OCI-LY3 (cell line): ENCODE data around the gene HYAL2.

Experiments
- H2AFZ ChIP-seq: fragments of 200-600, 300-600 bp; shearing (Covaris generic); 2 replicates; pipeline ENCODE4 v1.6.0; 2014; ENCODE audit warnings: antibody characterized with exemption, low read depth, low read length
- H3K27ac ChIP-seq: fragments of 200-600, 300-600 bp; sonication (generic); 2 replicates; pipeline ENCODE4 v1.5.1; 2014; ENCODE audit warnings: mild to moderate bottlenecking, low read length, moderate library complexity, mixed read lengths
- H3K27me3 ChIP-seq: fragments of 200-600, 300-600 bp; sonication (generic); 2 replicates; pipeline ENCODE4 v1.6.1; 2014; ENCODE audit warnings: low read depth, low read length, mixed read lengths
- H3K36me3 ChIP-seq: fragments of 200-600, 300-600 bp; sonication (generic); replicated peaks from 2 replicates; pipeline ENCODE3; 2014; ENCODE audit warnings: low read depth, low read length, mixed read lengths
- H3K4me1 ChIP-seq: fragments of 300-600, 200-600 bp; sonication (generic); 2 replicates; pipeline ENCODE4 v1.6.1; 2014; ENCODE audit warnings: low read length, mixed read lengths
- H3K4me2 ChIP-seq: fragments of 200-600, 300-600 bp; sonication (generic); 2 replicates; pipeline ENCODE4 v1.6.1; 2014; ENCODE audit warnings: low read length, mixed read lengths
- H3K4me3 ChIP-seq: fragments of 300-600, 200-600 bp; sonication (generic); 2 replicates; pipeline ENCODE4 v1.5.1; 2014; ENCODE audit warnings: antibody characterized with exemption, mild to moderate bottlenecking, low read length, moderate library complexity
- H3K79me2 ChIP-seq: fragments of 300-600, 200-600 bp; shearing (Covaris generic); 2 replicates; pipeline ENCODE4 v1.6.1; 2014; ENCODE audit warnings: mild to moderate bottlenecking, low read length, mixed read lengths
- H3K9ac ChIP-seq: fragments of 300-600, 200-600 bp; shearing (Covaris generic); 2 replicates; pipeline ENCODE4 v1.6.0; 2014; ENCODE audit warnings: mild to moderate bottlenecking, low read length, moderate library complexity
- H3K9me3 ChIP-seq: fragments of 200-600, 300-600 bp; shearing (Covaris generic); 2 replicates; pipeline ENCODE4 v1.6.1; 2014; ENCODE audit warnings: low read length, mixed read lengths; ENCODE audit not compliant: insufficient read depth
- H4K20me1 ChIP-seq: fragments of 200-600, 300-600 bp; sonication (generic); 2 replicates; pipeline ENCODE4 v1.6.1; 2016; ENCODE audit warnings: low read length, mixed read lengths; ENCODE audit not compliant: insufficient read depth
- EZH2phosphoT487 ChIP-seq: fragments of 200-600 bp; shearing (Covaris generic); IDR thresholded peaks from 2 replicates; pipeline ENCODE4 v1.6.1; 2018; ENCODE audit warnings: antibody characterized with exemption, mixed run types, low read depth
- TF ChIP-seq, protein P1 (sequence below): fragments of 200-600, 300-600 bp; sonication (generic); IDR thresholded peaks from 2 replicates; pipeline ENCODE4 v1.5.1; 2014; ENCODE audit warnings: antibody characterized with exemption, low read length, low read depth

HYAL2 gene

DNA sequence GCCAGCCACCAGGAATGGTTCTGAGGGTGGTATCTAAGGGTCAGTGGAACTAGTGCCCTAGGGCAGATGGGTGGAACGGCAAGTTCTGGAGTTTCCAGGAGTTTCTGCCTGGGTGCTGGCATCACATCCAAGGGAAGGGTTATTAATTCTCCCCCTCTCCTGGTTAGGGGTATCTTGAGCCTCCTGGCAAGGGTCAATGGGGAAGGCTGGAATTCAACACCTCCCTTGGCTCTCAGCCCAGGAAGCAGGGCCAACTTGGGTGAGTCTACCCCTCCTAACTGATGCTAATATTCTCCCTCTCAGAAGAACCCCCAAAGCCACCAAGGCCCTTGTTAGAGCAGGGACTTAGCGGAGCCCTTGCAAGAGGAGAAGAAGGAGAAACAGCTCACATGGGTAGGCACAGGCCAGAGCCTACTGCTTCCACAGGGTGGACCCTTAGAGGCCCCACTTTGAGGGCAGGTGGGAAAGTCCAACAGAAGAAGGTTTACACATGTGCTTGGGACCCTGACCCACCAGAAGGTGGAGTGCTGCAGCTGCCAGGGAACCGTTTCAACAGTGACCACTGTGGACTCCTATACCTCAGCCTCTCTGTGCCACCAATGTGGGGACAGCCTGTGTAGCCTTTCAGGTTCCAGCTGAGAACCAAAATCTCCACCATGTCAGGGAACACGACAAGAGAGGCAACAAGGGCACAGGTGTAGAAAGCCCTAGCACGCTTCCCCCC, 33.4 kb upstream of the HYAL2 start:
- H2AFZ ChIP-seq, result no peak overlapping the region
- no peaks in the 10 kb centered on the region for H3K9me3 ChIP-seq
- H3K36me3 ChIP-seq, result peaks cover 33% of the 10 kb centered on the region
- peaks cover 31% of the 10 kb centered on the region for H3K4me1 ChIP-seq
- no peak overlapping the region for H3K4me3 ChIP-seq
- no peak overlapping the region for H3K9ac ChIP-seq
- TF ChIP-seq, protein P1, sequence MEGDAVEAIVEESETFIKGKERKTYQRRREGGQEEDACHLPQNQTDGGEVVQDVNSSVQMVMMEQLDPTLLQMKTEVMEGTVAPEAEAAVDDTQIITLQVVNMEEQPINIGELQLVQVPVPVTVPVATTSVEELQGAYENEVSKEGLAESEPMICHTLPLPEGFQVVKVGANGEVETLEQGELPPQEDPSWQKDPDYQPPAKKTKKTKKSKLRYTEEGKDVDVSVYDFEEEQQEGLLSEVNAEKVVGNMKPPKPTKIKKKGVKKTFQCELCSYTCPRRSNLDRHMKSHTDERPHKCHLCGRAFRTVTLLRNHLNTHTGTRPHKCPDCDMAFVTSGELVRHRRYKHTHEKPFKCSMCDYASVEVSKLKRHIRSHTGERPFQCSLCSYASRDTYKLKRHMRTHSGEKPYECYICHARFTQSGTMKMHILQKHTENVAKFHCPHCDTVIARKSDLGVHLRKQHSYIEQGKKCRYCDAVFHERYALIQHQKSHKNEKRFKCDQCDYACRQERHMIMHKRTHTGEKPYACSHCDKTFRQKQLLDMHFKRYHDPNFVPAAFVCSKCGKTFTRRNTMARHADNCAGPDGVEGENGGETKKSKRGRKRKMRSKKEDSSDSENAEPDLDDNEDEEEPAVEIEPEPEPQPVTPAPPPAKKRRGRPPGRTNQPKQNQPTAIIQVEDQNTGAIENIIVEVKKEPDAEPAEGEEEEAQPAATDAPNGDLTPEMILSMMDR, result no peak
- no peak for TF ChIP-seq EZH2phosphoT487
- H3K79me2 ChIP-seq, result peaks cover 48% of the 10 kb centered on the region
- H3K4me2 ChIP-seq, result 0 out of 2 replicates have a peak overlapping the region, but pooled peaks have one; percentile 96
- H4K20me1 ChIP-seq, result 0 out of 2 replicates have a peak, but pooled peaks cover 10% of the 10 kb centered on the region
- H3K27me3 ChIP-seq, result no peaks in the 10 kb centered on the region
- no peak overlapping the region for H3K27ac ChIP-seq

DNA sequence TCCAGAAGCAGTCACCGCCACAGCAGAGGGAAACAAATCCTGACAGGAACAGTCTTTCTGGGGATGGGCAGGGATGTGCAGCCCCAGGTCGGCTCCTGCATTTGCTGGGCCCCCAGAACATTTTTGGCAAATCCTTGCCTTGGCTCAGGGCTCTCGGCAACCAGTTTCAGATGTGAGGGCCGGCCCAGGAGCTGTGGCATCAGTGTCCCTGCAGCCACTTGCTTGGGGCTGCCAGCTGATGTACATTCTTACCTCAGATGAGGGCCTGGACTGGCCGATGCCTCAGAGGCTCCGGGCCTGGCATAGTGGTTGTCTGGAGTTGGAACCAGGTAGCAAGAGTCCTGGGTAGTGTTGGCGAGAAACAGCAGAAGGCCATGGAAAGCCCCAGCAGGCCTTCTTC, 32.3 kb upstream of the HYAL2 start:
- Histone ChIP-seq H3K27me3 (no peaks in the 10 kb centered on the region), H2AFZ (no peak overlapping the region), H3K36me3 (peaks cover 33% of the 10 kb centered on the region), H3K79me2 (peaks cover 54% of the 10 kb centered on the region), H3K4me3 (no peak overlapping the region), H4K20me1 (0 out of 2 replicates have a peak, but pooled peaks cover 10% of the 10 kb centered on the region), H3K27ac (no peak overlapping the region), H3K4me2 (no peak overlapping the region), H3K4me1 (peaks cover 31% of the 10 kb centered on the region), H3K9me3 (no peaks in the 10 kb centered on the region), H3K9ac (no peak overlapping the region)
- TF ChIP-seq EZH2phosphoT487, result no peak

DNA sequence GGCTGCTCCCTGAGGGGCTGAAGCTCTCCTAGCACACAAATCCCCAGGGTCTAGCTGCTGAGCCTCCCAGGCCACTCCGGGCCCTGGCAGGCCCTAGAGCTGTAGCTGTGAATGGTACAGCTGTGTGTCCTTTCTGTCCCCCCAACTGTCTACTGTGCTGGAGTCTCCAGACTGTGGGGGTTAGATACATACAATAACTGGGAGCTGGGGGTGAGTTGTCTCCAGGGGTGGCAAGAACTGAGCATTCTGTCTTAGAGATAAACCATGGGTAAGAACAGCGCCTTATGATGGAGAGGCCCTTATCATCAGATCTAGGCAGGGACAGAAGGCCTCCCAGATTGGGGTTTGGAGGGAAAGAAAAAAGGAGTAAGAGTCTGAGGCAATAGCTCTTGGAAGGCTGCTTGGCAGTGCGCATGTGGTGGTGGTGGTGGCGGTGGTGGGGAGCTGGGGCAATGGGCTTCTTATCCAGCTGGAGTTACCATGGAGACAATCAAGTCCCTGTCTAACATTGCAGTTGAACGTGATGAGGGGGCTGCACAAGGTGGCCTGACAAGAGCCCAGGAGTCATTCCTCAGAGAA, 31.7 kb upstream of the HYAL2 start:
- H4K20me1 ChIP-seq, result 0 out of 2 replicates have a peak, but pooled peaks cover 10% of the 10 kb centered on the region
- H3K36me3 ChIP-seq, result peaks cover 33% of the 10 kb centered on the region
- no peak overlapping the region for H3K4me2 ChIP-seq
- peaks cover 35% of the 10 kb centered on the region for H3K4me1 ChIP-seq
- TF ChIP-seq, protein P1, result no peak
- TF ChIP-seq EZH2phosphoT487, result no peak
- no peak overlapping the region for H2AFZ ChIP-seq
- H3K4me3 ChIP-seq, result no peak overlapping the region
- H3K27me3 ChIP-seq, result no peaks in the 10 kb centered on the region
- no peak overlapping the region for H3K27ac ChIP-seq
- H3K9ac ChIP-seq, result no peak overlapping the region
- peaks cover 60% of the 10 kb centered on the region for H3K79me2 ChIP-seq
- no peaks in the 10 kb centered on the region for H3K9me3 ChIP-seq

DNA sequence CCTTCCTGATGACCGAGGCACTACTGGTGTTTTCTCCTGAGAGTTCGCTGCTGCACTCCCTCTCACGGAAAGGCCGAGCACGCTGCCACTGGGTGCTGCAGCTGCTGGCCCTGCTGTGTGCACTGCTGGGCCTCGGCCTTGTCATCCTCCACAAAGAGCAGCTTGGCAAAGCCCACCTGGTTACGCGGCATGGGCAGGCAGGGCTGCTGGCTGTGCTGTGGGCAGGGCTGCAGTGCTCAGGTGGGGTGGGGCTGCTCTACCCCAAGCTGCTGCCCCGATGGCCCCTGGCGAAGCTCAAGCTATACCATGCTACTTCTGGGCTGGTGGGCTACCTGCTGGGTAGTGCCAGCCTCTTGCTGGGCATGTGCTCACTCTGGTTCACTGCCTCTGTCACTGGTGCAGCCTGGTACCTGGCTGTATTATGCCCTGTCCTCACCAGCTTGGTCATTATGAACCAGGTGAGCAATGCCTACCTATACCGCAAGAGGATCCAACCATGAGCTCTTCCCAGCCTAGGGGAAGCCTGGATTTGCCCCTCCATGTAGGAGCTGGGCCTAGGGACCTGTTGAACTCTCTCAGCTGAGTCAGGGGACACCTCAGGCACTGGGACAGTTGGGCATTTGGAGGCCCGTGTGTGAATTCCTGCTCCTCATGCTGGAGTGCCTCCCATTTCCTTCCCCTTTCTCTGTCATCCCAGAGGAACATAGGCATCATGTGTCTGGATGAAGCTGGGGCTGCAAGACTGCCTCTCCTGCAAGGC, 30.9 kb upstream of the HYAL2 start:
- Histone ChIP-seq H3K9ac (no peak overlapping the region), H3K79me2 (peaks cover 52% of the 10 kb centered on the region), H3K4me1 (peaks cover 34% of the 10 kb centered on the region), H3K36me3 (peaks cover 33% of the 10 kb centered on the region), H3K4me3 (no peak overlapping the region), H4K20me1 (0 out of 2 replicates have a peak, but pooled peaks cover 10% of the 10 kb centered on the region), H2AFZ (no peak overlapping the region), H3K9me3 (no peaks in the 10 kb centered on the region), H3K27ac (no peak overlapping the region), H3K27me3 (no peaks in the 10 kb centered on the region), H3K4me2 (no peak overlapping the region)
- no peak for TF ChIP-seq EZH2phosphoT487
- TF ChIP-seq, protein P1, result no peak
